Stimulated activated CD4-positive, alpha-beta T cell treated with anti-CD3 and anti-CD28 coated beads, Interleukin-15, amount 100 ng/mL, for 1 hour (primary cell): ENCODE results near the gene ALOX5.
"Not testable (repeated sequence)": the region's sequence is repeated elsewhere in the genome, so short reads cannot be mapped to it uniquely, and the experiment has no call there.

Experiments used
- DNase-seq, 2 donors: peaks; one replicate each; pipeline ENCODE4 v3.0.0-alpha.2; 2020; ENCODE audit warnings: low read depth in 1 of 2, low spot score in 1 of 2

Gene ALOX5

DNA sequence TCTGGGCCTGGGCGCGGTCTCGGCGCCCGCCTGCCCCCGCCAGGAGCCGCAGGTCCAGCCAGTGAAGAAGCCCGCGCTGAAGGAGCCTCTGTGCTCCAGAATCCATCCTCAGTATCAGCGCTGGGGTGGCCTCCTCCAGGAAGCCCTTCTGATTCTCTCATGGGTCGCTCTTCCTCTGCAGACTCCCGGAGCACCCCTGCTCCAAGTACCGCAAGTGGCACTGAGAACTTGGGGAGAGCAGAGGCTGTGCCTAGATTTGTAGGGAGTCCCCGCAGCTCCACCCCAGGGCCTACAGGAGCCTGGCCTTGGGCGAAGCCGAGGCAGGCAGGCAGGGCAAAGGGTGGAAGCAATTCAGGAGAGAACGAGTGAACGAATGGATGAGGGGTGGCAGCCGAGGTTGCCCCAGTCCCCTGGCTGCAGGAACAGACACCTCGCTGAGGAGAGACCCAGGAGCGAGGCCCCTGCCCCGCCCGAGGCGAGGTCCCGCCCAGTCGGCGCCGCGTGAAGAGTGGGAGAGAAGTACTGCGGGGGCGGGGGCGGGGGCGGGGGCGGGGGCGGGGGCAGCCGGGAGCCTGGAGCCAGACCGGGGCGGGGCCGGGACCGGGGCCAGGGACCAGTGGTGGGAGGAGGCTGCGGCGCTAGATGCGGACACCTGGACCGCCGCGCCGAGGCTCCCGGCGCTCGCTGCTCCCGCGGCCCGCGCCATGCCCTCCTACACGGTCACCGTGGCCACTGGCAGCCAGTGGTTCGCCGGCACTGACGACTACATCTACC lies at the start of gene ALOX5:
Gene ALOX5, plus strand, starts transcription at position 641 of the 774 bp plus-strand sequence. Its CDS starts 64 bp downstream, at position 705.
- DNase-seq: peak; percentile 2 to 14

DNA sequence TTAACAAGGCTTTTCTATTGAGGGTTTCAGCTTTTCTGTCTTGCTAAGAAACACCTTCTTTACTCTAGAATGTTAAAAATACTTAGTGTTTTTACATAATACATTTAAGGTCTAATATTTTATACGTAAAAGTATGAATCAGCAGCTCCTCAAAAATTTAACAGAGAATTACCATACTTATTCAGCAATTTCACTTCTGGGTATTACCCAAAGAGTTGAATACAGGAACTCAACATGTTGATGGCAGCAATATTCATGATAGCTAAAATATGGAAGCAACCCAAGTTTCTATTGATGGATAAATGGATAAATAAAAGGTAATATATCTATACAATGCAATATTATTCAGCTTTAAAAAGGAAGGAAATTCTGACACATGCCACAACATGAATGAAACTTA lies 48.9 kb upstream of the ALOX5 start:
- no peak for DNase-seq

DNA sequence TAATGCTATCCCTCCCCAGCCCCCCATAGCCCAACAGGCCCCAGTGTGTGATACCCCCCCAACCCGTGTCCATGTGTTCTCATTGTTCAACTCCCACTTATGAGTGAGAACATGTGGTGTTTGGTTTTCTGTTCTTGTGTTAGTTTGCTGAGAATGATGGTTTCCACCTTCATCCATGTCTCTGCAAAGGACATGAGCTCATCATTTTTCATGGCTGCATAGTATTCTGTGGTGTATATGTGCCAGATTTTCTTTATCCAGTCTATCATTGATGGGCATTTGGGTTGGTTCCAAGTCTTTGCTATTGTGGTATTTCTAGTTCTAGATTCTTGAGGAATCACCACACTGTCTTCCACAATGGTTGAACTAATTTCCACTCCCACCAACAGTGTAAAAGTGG lies 47.2 kb upstream of the ALOX5 start:
- DNase-seq: not testable (repeated sequence)

DNA sequence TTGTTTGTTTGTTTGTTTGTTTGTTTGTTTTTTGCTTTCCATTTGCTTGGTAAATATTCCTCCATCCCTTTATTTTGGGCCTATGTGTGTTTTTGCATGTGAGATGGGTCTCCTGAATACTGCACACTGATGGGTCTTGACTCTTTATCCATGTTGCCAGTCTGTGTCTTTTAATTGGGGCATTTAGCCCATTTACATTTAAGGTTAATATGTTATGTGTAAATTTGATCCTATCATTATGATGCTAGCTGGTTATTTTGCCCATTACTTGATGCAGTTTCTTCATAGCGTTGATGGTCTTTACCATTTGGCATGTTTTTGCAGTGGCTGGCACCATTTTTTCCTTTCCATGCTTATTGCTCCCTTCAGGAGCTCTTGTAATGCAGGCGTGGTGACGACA lies 42.2 kb upstream of the ALOX5 start:
- DNase-seq: not testable (repeated sequence)

DNA sequence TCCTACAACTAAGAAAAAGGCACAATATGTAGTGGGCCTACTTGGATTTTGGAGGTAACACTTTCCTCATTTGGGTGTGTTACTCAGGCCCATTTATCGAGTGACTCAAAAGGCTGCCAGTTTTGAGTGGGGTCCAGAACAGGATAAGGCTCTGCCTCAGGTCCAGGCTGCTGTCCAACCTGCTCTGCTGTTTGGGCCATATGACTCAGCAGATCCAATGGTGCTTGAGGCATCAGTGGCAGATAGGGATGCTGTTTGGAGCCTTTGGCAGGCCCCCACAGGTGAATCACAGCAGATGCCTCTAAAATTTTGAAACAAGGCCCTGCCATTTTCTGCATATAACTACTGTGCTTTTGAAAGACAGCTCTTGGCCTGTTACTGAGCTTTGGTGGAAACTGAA lies 34.1 kb upstream of the ALOX5 start:
- DNase-seq: no peak

DNA sequence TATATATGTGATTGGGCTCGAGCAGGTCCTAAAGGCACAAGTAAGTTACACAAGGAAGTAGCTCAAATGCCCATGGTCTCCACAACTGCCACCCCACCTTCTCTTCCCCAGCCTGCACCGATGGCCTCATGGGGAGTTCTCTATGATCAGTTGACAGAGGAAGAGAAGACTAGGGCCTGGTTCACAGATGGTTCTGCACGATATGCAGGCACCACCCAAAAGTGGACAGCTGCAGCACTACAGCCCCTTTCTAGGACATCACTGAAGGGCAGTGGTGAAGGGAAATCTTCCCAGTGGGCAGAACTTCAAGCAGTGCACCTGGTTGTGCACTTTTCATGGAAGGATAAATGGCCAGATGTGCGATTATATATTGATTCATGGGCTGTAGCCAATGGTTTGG lies 33.6 kb upstream of the ALOX5 start:
- not testable (repeated sequence) for DNase-seq

DNA sequence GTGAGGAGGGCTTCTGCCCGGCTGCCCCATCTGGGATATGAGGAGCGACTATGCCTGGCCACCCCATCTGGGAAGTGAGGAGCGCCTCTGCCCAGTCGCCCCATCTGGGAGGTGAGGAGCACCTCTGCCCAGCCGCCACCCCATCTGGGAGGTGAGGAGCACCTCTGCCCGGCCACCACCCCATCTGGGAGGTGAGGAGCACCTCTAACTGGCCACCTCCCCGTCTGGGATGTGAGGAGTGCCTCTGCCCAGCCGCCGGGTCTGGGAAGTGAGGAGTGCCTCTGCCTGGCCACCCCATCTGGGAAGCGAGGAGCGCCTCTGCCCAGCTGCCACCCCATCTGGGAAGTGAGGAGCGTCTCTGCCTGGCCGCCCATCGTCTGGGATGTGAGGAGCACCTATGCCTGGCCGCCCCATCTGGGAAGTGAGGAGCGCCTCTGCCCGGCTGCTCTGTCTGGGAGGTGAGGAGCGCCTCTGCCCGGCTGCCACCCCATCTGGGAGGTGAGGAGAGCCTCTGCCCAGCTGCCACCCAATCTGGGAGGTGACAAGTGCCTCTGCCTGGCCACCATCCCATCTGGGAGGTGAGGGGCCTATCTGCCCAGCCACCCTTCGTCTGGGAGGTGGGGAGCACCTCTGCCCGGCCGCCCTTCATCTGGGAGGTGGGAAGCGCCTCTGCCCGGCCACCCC lies 27.2 kb upstream of the ALOX5 start:
- not testable (repeated sequence) for DNase-seq

DNA sequence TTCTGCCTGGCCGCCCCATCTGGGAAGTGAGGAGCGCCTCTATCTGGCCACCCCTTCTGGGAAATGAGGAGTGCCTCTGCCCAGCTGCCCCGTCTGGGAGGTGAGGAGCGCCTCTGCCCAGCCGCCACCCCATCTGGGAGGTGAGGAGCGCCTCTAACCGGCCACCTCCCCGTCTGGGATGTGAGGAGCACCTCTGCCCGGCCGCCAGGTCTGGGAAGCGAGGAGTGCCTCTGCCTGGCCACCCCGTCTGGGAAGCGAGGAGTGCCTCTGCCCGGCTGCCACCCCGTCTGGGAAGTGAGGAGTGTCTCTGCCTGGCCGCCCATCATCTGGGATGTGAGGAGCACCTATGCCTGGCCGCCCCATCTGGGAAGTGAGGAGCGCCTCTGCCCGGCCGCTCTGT lies 26.6 kb upstream of the ALOX5 start:
- not testable (repeated sequence) for DNase-seq

DNA sequence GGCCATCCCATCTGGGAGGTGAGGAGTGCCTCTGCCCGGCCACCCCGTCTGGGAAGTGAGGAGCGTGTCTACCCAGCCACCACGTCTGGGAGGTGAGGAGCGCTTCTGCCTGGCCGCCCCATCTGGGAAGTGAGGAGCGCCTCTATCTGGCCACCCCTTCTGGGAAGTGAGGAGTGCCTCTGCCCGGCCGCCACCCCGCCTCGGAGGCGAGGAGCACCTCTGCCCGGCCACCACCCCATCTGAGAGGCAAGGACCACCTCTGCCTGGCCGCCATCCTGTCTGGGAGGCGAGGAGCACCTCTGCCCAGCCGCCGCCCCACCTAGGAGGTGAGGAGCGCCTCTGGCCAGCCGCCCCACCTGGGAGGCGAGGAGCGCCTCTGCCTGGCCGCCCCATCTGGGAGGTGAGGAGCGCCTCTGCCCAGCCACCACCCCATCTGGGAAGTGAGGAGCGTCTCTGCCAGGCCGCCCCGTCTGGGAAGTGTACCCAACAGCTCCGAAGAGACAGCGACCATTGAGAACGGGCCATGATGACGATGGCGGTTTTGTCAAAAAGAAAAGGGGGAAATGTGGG lies 25.7 kb upstream of the ALOX5 start:
- DNase-seq: not testable (repeated sequence)

DNA sequence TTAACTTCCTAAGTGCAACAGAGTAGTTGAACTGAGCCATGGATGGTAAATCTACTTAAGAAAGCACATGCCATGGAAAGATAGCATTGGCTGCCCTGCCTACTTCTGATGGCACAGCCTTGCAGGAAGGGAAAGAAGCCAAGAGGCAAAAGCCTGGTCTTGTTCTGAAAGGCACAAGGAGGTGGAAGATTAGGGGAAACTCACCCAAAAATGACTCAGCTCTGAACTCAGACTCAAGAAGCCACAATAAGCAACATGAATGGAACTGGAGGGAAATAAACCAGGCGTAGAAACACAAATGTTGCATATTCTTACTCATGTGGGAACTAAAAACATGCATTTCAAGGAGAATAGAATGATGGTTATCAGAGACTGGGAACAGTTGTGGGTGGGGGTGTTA lies 20.8 kb upstream of the ALOX5 start:
- DNase-seq: no peak

DNA sequence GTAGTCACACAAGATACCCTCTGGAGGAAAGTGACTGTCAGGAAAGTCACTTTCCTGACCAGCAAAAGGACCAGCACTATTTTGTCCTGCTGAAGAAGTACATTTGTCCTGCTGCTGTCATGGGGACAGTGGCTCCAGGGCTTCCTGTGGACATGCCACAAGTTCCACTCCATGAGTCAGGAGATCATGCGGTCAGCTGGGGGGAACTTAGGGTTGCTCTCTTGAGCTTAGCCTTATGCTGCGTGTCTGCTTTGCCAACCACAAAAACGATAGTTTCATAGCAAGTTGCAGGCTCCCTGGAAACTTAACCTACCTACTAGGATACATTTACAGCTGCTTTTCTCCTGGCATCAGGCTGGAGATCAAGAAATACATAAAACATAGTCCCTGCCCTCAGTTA lies 19.8 kb upstream of the ALOX5 start:
- no peak for DNase-seq

DNA sequence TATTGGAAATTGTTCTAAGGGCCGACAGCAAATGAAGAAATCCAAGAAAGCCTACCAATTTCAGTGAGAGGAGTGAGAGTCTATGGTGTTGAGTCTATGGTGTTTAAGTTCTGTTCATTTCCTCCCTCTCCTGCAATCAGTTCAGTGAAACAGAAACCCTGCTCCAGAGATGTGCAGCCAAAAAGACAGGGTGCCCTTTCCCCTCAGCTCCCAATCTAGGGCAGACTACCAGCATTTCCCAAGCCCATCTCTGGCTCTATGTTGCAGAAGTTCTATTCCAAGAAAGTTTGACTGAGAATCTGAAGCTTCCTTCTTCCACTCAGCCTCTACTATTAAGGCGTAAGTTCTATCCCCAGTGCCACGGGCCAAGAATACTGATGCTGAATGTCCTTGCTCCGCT lies 18.5 kb upstream of the ALOX5 start:
- DNase-seq: no peak

DNA sequence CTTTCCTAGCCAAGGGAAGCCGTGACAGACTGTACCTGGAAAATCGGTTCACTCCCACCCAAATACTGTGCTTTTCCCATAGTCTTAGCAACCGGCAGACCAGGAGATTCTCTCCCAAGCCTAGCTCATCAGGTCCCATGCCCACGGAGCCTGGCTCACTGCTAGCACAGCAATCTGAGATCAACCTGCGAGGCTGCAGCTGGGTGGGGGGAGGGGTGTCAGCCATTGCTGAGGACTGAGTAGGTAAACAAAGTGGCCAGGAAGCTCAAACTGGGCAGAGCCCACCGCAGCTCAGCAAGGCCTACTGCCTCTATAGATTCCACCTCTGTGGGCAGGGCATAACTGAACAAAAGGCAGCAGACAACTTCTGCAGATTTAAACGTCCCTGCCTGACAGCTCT lies 15.1 kb upstream of the ALOX5 start:
- not testable (repeated sequence) for DNase-seq

DNA sequence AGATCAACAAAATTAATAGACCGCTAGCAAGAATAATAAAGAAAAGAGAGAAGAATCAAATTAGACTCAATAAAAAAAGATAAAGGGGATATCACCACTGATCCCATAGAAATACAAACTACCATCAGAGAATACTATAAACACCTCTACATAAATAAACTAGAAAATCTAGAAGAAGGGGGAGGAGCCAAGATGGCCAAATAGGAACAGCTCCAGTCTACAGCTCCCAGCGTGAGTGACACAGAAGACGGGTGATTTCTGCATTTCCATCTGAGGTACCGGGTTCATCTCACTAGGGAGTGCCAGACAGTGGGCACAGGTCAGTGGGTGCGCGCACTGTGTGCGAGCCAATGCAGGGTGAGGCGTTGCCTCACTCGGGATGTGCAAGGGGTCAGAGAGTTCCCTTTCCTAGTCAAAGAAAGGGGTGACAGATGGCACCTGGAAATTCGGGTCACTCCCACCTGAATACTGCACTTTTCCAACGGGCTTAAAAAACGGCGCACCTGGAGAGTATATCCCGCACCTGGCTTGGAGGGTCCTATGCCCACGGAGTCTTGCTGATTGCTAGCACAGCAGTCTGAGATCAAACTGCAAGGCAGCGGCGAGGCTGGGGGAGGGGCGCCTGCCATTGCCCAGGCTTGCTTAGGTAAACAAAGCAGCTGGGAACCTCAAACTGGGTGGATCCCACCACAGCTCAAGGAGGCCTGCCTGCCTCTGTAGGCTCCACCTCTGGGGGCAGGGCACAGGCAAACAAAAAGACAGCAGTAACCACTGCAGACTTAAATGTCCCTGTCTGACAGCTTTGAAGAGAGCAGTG lies 11.8 kb upstream of the ALOX5 start:
- not testable (repeated sequence) for DNase-seq

DNA sequence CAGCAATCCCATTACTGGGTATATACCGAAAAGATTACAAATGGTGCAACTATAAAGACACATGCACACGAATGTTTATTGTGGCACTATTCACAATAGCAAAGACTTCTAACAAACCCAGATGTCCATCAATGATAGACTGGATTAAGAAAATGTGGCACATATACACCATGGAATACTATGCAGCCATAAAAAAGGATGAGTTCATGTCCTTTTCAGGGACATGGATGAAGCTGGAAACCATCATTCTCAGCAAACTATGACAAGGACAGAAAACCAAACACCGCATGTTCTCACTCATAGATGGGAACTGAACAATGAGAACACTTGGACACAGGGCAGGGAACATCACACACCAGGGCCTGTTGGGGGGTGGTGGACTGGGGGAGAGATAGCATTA lies 6.4 kb upstream of the ALOX5 start:
- DNase-seq: not testable (repeated sequence)

DNA sequence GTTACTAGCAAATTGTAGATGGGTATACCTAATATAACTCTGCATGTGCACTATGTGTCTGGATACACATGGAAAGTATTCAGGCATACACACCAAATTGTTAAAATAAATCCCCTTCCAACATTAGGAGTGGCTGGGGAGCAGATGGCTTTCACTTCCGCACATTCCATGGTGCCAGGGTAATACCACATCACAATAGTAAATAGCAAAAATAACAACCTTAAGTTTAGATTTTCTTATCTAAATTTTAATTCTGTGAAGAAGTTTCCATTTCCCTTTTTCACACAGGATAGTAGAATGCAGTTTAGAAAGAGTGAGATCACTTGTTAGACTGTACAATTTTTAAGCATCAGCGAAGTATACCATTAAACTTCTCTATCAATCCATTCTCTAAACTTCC lies 5.8 kb upstream of the ALOX5 start:
- no peak for DNase-seq

DNA sequence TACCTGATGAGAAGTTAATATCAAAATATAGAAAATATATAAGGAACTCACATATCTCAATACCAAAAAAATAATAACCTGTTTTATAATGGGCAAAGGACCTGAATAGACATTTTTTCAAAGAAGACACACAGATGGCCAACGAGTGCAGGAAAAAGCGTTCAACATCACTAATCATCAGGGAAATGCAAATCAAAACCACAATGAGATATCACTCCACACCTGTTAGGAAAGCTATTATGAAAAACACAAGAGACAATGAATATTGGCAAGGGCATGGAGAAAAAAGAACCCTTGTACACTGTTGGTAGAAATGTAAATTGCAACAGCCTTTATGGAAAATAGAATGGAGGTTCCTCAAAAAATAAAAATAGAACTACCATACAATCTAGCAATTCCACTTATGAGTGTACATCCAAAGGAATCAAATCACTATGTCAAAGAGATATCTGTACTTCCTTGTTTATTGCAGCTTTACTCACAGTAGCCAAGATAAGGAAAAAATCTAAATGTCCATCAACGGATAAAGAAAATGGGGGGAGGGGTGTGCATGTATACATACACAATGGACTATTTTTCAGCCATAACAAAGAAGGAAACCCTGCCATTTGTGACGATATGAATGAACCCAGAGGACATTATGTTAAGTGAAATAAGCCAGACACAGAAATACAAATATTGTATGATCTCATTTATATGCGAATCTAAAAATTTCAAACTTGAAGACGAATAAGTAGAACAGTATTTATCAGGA lies 3.6 kb upstream of the ALOX5 start:
- DNase-seq: no peak

DNA sequence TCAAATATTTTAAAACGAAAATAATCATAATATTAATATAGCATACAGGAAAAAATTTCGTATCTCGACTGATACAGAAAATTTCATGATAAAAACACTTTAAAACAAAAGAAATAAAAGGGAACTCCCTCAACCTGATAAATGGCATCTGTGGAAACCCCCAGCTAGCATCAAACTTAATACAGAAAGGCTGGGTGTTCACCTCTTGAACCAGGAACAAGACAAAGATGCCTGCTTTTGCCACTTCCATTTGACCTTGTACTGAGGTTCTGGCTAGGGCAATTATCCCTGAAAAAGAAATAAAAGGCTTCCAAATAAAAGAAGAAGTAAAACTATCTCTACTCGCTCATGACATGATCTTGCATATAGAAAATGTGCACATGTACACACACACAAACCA lies 2.5 kb upstream of the ALOX5 start:
- no peak for DNase-seq

DNA sequence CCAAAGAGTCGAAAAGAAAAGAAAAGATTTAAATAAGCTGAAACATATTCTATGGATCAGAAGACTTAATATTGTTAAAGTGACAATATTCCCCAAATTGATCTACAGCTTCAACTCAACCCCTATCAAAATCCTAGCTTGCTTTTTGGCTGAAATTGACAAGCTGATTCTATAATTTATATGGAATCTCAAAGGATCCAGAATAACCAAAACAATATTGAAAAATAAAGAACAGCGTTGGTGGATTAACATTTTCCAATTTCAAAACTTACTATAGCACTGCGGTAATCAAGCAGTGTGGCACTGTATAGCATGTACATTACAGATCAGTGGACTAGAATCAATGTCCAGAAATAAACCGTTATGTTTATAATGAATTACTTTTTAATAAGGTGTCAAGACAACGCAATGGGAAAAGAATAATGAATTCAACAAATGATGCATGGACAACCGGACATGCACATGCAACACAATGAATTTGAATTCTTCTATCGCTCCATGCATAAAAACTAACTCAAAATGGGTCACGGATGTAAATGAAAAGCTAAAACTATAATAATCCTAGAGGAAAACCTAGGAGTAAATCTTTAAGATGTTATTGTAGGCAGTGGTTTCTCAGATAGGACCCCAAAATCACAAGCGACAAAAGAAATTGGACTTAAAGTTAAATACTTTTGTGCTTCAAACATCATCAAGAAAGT lies 1.6 kb upstream of the ALOX5 start:
- no peak for DNase-seq

DNA sequence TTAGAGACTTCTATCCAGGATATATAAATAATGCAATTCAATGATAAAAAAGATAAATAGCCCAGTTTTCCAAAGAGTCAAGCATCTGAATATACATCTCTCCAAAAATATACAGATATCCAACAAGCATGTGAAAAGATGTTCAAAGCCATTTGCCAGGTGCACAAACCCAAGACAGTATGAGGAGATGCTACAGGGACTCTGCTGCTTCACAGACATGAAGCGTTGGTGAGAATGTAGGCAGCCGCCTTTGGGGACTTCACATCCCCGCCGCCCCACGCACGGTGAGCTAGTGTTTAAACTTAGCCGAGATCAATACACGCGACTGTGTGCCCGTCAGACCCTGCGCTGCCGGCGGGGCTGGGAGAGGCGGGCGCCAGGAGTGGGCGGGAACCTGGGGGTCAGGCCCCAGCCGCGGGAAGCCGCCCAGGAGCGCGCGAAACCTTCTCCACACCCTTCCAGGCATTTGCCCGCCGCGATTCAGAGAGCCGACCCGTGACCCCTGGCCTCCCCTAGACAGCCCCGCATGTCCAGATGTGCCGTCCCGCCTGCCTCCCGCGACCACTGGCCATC lies 927 bp upstream of the ALOX5 start:
- no peak for DNase-seq
